Neural cell (in vitro differentiated cells): ENCODE data around the gene NCKAP5L. TPM values are rescaled to one million over a fixed set of nuclear protein-coding genes. Genes with fewer than 3 reads are reported as not detected.
A peak's percentile ranks its signal among the peaks of the same experiment; 100 is the strongest.

ENCODE experiments used
- H2AFZ ChIP-seq: fragments of 200-600, 300-800 bp; sonication (generic), shearing (Covaris generic); 2 replicates; pipeline ENCODE4 v1.6.0; 2014; ENCODE audit warnings: low read depth, mild to moderate bottlenecking, antibody characterized with exemption, low read length, moderate library complexity
- H3F3A ChIP-seq: fragments of 200-600 bp; shearing (Covaris generic); 2 replicates; pipeline ENCODE4 v1.6.1; 2016; ENCODE audit warnings: mild to moderate bottlenecking, moderate library complexity, mixed read lengths, antibody characterized with exemption, low read length; ENCODE audit not compliant: insufficient read depth, poor library complexity, severe bottlenecking
- H3K27ac ChIP-seq: fragments of 200-600, 300-800 bp; sonication (generic), shearing (Covaris generic); 2 replicates; pipeline ENCODE4 v1.5.1; 2014; ENCODE audit warnings: mild to moderate bottlenecking, low read length, moderate library complexity
- H3K27me3 ChIP-seq: fragments of 300-800, 200-600 bp; sonication (generic), shearing (Covaris generic); 2 replicates; pipeline ENCODE4 v1.6.0; 2014; ENCODE audit warnings: mild to moderate bottlenecking, low read depth, low read length, moderate library complexity; ENCODE audit not compliant: insufficient read depth
- H3K36me3 ChIP-seq: fragments of 300-800, 200-600 bp; sonication (generic), shearing (Covaris generic); 2 replicates; pipeline ENCODE4 v1.5.1; 2014; ENCODE audit warnings: mild to moderate bottlenecking, antibody characterized with exemption, low read length, moderate library complexity; ENCODE audit not compliant: insufficient read depth
- H3K4me2 ChIP-seq: fragments of 300-800, 200-600 bp; sonication (generic), shearing (Covaris generic); 2 replicates; pipeline ENCODE4 v1.6.0; 2014; ENCODE audit warnings: mild to moderate bottlenecking, low read length
- H3K4me3 ChIP-seq: fragments of 300-800, 200-600 bp; sonication (generic), shearing (Covaris generic); 2 replicates; pipeline ENCODE4 v1.5.1; 2014; ENCODE audit warnings: mild to moderate bottlenecking, low read length, moderate library complexity
- H3K79me2 ChIP-seq: fragments of 200-600 bp; shearing (Covaris generic); replicated peaks from 2 replicates; pipeline ENCODE4 v1.6.0; 2014; ENCODE audit warnings: mild to moderate bottlenecking, low read length, moderate library complexity; ENCODE audit not compliant: insufficient read depth
- H3K9ac ChIP-seq: fragments of 300-800, 200-600 bp; sonication (generic), shearing (Covaris generic); 2 replicates; pipeline ENCODE4 v1.6.1; 2016; ENCODE audit warnings: mild to moderate bottlenecking, low read length, mixed read lengths
- H3K9me2 ChIP-seq: fragments of 200-600 bp; shearing (Covaris generic); 2 replicates; pipeline ENCODE4 v1.6.1; 2016; ENCODE audit warnings: mild to moderate bottlenecking, low read length, mixed read lengths; ENCODE audit not compliant: insufficient read depth
- H3K9me3 ChIP-seq: fragments of 200-600, 300-800 bp; sonication (generic), shearing (Covaris generic); 2 replicates; pipeline ENCODE4 v1.6.1; 2016; ENCODE audit warnings: mild to moderate bottlenecking, mixed run types, low read length, moderate library complexity, mixed read lengths
- H4K20me1 ChIP-seq: fragments of 200-600 bp; shearing (Covaris generic); 2 replicates; pipeline ENCODE4 v1.6.1; 2016; ENCODE audit warnings: mild to moderate bottlenecking, mixed run types; ENCODE audit not compliant: insufficient read depth
- CTCF ChIP-seq: fragments of 450-650 bp; IDR thresholded peaks from 2 replicates; pipeline ENCODE4 v1.5.1; 2014; ENCODE audit warnings: antibody characterized with exemption, mild to moderate bottlenecking, moderate library complexity; ENCODE audit not compliant: poor library complexity, severe bottlenecking
- EP300 ChIP-seq: fragments of 450-650 bp; conservative IDR thresholded peaks from 2 replicates; pipeline ENCODE4 v1.6.1; 2014; ENCODE audit warnings: antibody characterized with exemption, mild to moderate bottlenecking, moderate library complexity; ENCODE audit not compliant: poor library complexity, severe bottlenecking
- EZH2 ChIP-seq: fragments of 200-600, 300-800 bp; shearing (Covaris generic), sonication (generic); IDR thresholded peaks from 2 replicates; pipeline ENCODE4 v1.6.1; 2014; ENCODE audit warnings: antibody characterized with exemption, low read length, borderline replicate concordance, mild to moderate bottlenecking; ENCODE audit not compliant: insufficient read depth, poor library complexity, severe bottlenecking
- MXI1 ChIP-seq: fragments of 450-650 bp; conservative IDR thresholded peaks from 2 replicates; pipeline ENCODE4 v1.6.1; 2014; ENCODE audit warnings: antibody characterized with exemption, mild to moderate bottlenecking; ENCODE audit not compliant: poor library complexity, severe bottlenecking
- POLR2AphosphoS5 ChIP-seq: IDR thresholded peaks from 2 replicates; pipeline ENCODE4 v1.6.1; 2012
- RAD21 ChIP-seq: fragments of 450-650 bp; conservative IDR thresholded peaks from 2 replicates; pipeline ENCODE4 v1.6.1; 2014; ENCODE audit warnings: antibody characterized with exemption, mild to moderate bottlenecking, moderate library complexity
- REST ChIP-seq: IDR thresholded peaks from 2 replicates; pipeline ENCODE4 v1.6.1; 2012; ENCODE audit warnings: borderline replicate concordance
- SMC3 ChIP-seq: fragments of 450-650 bp; conservative IDR thresholded peaks from 2 replicates; pipeline ENCODE4 v1.6.1; 2014; ENCODE audit warnings: antibody characterized with exemption, mild to moderate bottlenecking, moderate library complexity; ENCODE audit not compliant: poor library complexity
- TAF1 ChIP-seq: IDR thresholded peaks from 2 replicates; pipeline ENCODE4 v1.6.1; 2012; ENCODE audit warnings: low read depth
- polyA plus RNA-seq: library from polyadenylated mRNA; depleted of rRNA; stranded (reverse); fragments of >200 nt; gene quantifications from 2 replicates; pipeline ENCODE4 v1.2.3, GENCODE V29; 2014

Gene NCKAP5L
- polyA plus RNA-seq, 1 donor from 2014 or later = 6.2 TPM

GRCh38 chr12:49776858-49777257 lies 51.4 kb downstream of the NCKAP5L start:
- Histone ChIP-seq H3K4me3 (no peak overlapping the region), H3K36me3 (no peaks in the 10 kb centered on the region), H2AFZ (no peak overlapping the region), H3K79me2 (no peaks in the 10 kb centered on the region), H4K20me1 (no peaks in the 10 kb centered on the region), H3K9me2 (no peaks in the 10 kb centered on the region), H3F3A (no peaks in the 10 kb centered on the region), H3K9me3 (no peaks in the 10 kb centered on the region), H3K4me2 (no peak overlapping the region), H3K27me3 (no peaks in the 10 kb centered on the region), H3K27ac (no peak overlapping the region), H3K9ac (no peak overlapping the region)
- TF ChIP-seq EZH2 = no peak
- no peak for TF ChIP-seq REST
- TF ChIP-seq CTCF = no peak
- TF ChIP-seq EP300 = no peak
- no peak for TF ChIP-seq TAF1
- TF ChIP-seq SMC3 = no peak
- TF ChIP-seq RAD21 = no peak
- no peak for TF ChIP-seq MXI1

GRCh38 chr12:49776413-49776812 lies 51.8 kb downstream of the NCKAP5L start:
- H3K27ac ChIP-seq = no peak overlapping the region

More at GRCh38 chr12:49776413-49776812, 51.8 kb downstream of the NCKAP5L start:
- no peak overlapping the region for H3K4me3 ChIP-seq
- H3K36me3 ChIP-seq = no peaks in the 10 kb centered on the region
- H3K9me3 ChIP-seq = no peaks in the 10 kb centered on the region
- H4K20me1 ChIP-seq = no peaks in the 10 kb centered on the region
- no peak overlapping the region for H3K9ac ChIP-seq
- no peak overlapping the region for H2AFZ ChIP-seq
- no peak overlapping the region for H3K4me2 ChIP-seq
- H3K79me2 ChIP-seq = no peaks in the 10 kb centered on the region
- TF ChIP-seq POLR2AphosphoS5 (no peak), CTCF (peak; percentile 81), MXI1 (no peak), EP300 (no peak), EZH2 (no peak), TAF1 (no peak), RAD21 (peak; percentile 78), SMC3 (peak; percentile 81), REST (no peak)
- H3F3A ChIP-seq = no peaks in the 10 kb centered on the region
- H3K27me3 ChIP-seq = no peaks in the 10 kb centered on the region
- no peaks in the 10 kb centered on the region for H3K9me2 ChIP-seq
